ENCODE results near the gene CDK14. TPM values are rescaled to one million over a fixed set of nuclear protein-coding genes. Genes with fewer than 3 reads are reported as not detected.

CDK14 gene
- total RNA-seq, 4 donors from 2014 or later = 3.5 to 5.1 (median 3.9) TPM

- Histone ChIP-seq H3K9me3 (no peaks in the 10 kb centered on the region), H3K36me3 (no peaks in the 10 kb centered on the region), H3K4me1 (peaks cover 9% of the 10 kb centered on the region), H3K27ac (no peak overlapping the region), H3K27me3 (no peaks in the 10 kb centered on the region), H3K4me3 (no peak overlapping the region)
- no peak for DNase-seq (ENCODE audit: low spot score in 2 of 2)
- WGBS = 61% methylated on average over 2 of the region's 2 CpGs
- TF ChIP-seq POLR2A (IDR thresholded peaks at IDR 0.05) (no peak), CTCF (IDR thresholded peaks at IDR 0.05) (no peak), POLR2AphosphoS5 (IDR thresholded peaks at IDR 0.05) (no peak), EP300 (IDR thresholded peaks at IDR 0.05) (no peak)
Observed at GRCh38 chr7:90825779-90826178, 229.7 kb downstream of the CDK14 start.

GRCh38 chr7:90828601-90829000 lies 232.5 kb downstream of the CDK14 start:
- Histone ChIP-seq H3K27ac (no peak overlapping the region), H3K36me3 (no peaks in the 10 kb centered on the region), H3K4me1 (peaks cover 9% of the 10 kb centered on the region), H3K4me3 (no peak overlapping the region), H3K27me3 (no peaks in the 10 kb centered on the region), H3K9me3 (no peaks in the 10 kb centered on the region)
- DNase-seq (ENCODE audit: low spot score in 2 of 2) = no peak
- WGBS = 97% methylated on average over 3 of the region's 3 CpGs
- TF ChIP-seq POLR2A (IDR thresholded peaks at IDR 0.05) (no peak), CTCF (IDR thresholded peaks at IDR 0.05) (no peak), POLR2AphosphoS5 (IDR thresholded peaks at IDR 0.05) (no peak), EP300 (IDR thresholded peaks at IDR 0.05) (no peak)

GRCh38 chr7:90830308-90830707 lies 234.2 kb downstream of the CDK14 start:
- no peak overlapping the region for H3K4me3 ChIP-seq
- WGBS = 88% methylated on average over 3 of the region's 3 CpGs
- DNase-seq (ENCODE audit: low spot score in 2 of 2) = no peak

GRCh38 chr7:90832726-90833125 lies 236.6 kb downstream of the CDK14 start:
- no peak overlapping the region for H3K4me3 ChIP-seq
- H3K9me3 ChIP-seq = no peaks in the 10 kb centered on the region
- no peaks in the 10 kb centered on the region for H3K36me3 ChIP-seq
- no peaks in the 10 kb centered on the region for H3K27me3 ChIP-seq
- 92% methylated on average over 3 of the region's 3 CpGs for WGBS
- H3K27ac ChIP-seq = no peak overlapping the region
- no peaks in the 10 kb centered on the region for H3K4me1 ChIP-seq
- no peak for DNase-seq (ENCODE audit: low spot score in 2 of 2)
- TF ChIP-seq POLR2AphosphoS5 (IDR thresholded peaks at IDR 0.05) = no peak
- no peak for TF ChIP-seq POLR2A (IDR thresholded peaks at IDR 0.05)
- TF ChIP-seq EP300 (IDR thresholded peaks at IDR 0.05) = no peak
- no peak for TF ChIP-seq CTCF (IDR thresholded peaks at IDR 0.05)

More at GRCh38 chr7:90830308-90830707, 234.2 kb downstream of the CDK14 start:
- Histone ChIP-seq H3K4me1 (peaks cover under 1% of the 10 kb centered on the region), H3K27ac (no peak overlapping the region), H3K27me3 (no peaks in the 10 kb centered on the region), H3K9me3 (no peaks in the 10 kb centered on the region), H3K36me3 (no peaks in the 10 kb centered on the region)
- no peak for TF ChIP-seq POLR2AphosphoS5 (IDR thresholded peaks at IDR 0.05)
- no peak for TF ChIP-seq EP300 (IDR thresholded peaks at IDR 0.05)
- no peak for TF ChIP-seq CTCF (IDR thresholded peaks at IDR 0.05)
- TF ChIP-seq POLR2A (IDR thresholded peaks at IDR 0.05) = no peak

- Histone ChIP-seq H3K27me3 (no peaks in the 10 kb centered on the region), H3K9me3 (no peaks in the 10 kb centered on the region), H3K36me3 (no peaks in the 10 kb centered on the region), H3K27ac (no peak overlapping the region), H3K4me1 (no peaks in the 10 kb centered on the region), H3K4me3 (no peak overlapping the region)
- TF ChIP-seq CTCF (IDR thresholded peaks at IDR 0.05) (no peak), POLR2AphosphoS5 (IDR thresholded peaks at IDR 0.05) (no peak), POLR2A (IDR thresholded peaks at IDR 0.05) (no peak), EP300 (IDR thresholded peaks at IDR 0.05) (no peak)
- DNase-seq (ENCODE audit: low spot score in 2 of 2) = no peak
- 100% methylated on average over 1 of the region's 1 CpG for WGBS
Observed at GRCh38 chr7:90833443-90833842, 237.3 kb downstream of the CDK14 start.
